Loucy (cell line): ENCODE results near the gene MYCN.

Source experiments
- H2AFZ ChIP-seq: fragments of 200-600 bp; sonication (generic); 2 replicates; pipeline ENCODE4 v1.6.0; 2016; ENCODE audit warnings: antibody characterized with exemption, mild to moderate bottlenecking, low read length, moderate library complexity
- H3F3A ChIP-seq: fragments of 200-600 bp; 2 replicates; pipeline ENCODE4 v1.6.0; 2016; ENCODE audit warnings: antibody characterized with exemption, low read depth, mild to moderate bottlenecking
- H3K27me3 ChIP-seq: fragments of 200-600 bp; sonication (generic); 2 replicates; pipeline ENCODE4 v1.6.1; 2014; ENCODE audit warnings: low read length, mild to moderate bottlenecking; ENCODE audit not compliant: insufficient read depth, poor library complexity, severe bottlenecking
- H3K36me3 ChIP-seq: fragments of 200-600 bp; sonication (generic); 2 replicates; pipeline ENCODE4 v1.6.1; 2016; ENCODE audit warnings: low read length; ENCODE audit not compliant: insufficient read depth
- H3K4me1 ChIP-seq: fragments of 200-600 bp; sonication (generic); 2 replicates; pipeline ENCODE4 v1.5.1; 2014; ENCODE audit warnings: low read length, mild to moderate bottlenecking; ENCODE audit not compliant: insufficient read depth, poor library complexity, severe bottlenecking
- H3K4me2 ChIP-seq: fragments of 200-600 bp; sonication (generic); 2 replicates; pipeline ENCODE4 v1.6.0; 2014; ENCODE audit warnings: antibody characterized with exemption, low read length, low read depth, mild to moderate bottlenecking; ENCODE audit not compliant: poor library complexity, severe bottlenecking
- H3K4me3 ChIP-seq: fragments of 200-600 bp; sonication (generic); 2 replicates; pipeline ENCODE4 v1.5.1; 2014; ENCODE audit warnings: low read length, mild to moderate bottlenecking, mixed read lengths; ENCODE audit not compliant: poor library complexity, severe bottlenecking
- H3K79me2 ChIP-seq: fragments of 200-600 bp; sonication (generic); 2 replicates; pipeline ENCODE4 v1.6.1; 2014; ENCODE audit warnings: low read length; ENCODE audit not compliant: insufficient read depth
- H3K9ac ChIP-seq: fragments of 200-600 bp; sonication (generic); 2 replicates; pipeline ENCODE4 v1.6.0; 2014; ENCODE audit warnings: mild to moderate bottlenecking, low read depth, low read length, moderate library complexity; ENCODE audit not compliant: poor library complexity, severe bottlenecking
- H3K9me2 ChIP-seq: fragments of 200-600 bp; sonication (generic); replicated peaks from 2 replicates; pipeline ENCODE4 v1.6.1; 2016; ENCODE audit warnings: low read depth, low read length, mixed read lengths
- H3K9me3 ChIP-seq: fragments of 200-600 bp; sonication (generic); 2 replicates; pipeline ENCODE4 v1.6.1; 2014; ENCODE audit warnings: mild to moderate bottlenecking, antibody characterized with exemption, low read length, low read depth; ENCODE audit not compliant: insufficient read depth
- H4K20me1 ChIP-seq: fragments of 200-600 bp; sonication (generic); 2 replicates; pipeline ENCODE4 v1.6.0; 2014; ENCODE audit warnings: antibody characterized with exemption, low read length, mild to moderate bottlenecking; ENCODE audit not compliant: insufficient read depth, poor library complexity, severe bottlenecking
- CTCF ChIP-seq: fragments of 200-600 bp; sonication (generic); conservative IDR thresholded peaks from 2 replicates; pipeline ENCODE4 v1.5.1; 2014; ENCODE audit warnings: mild to moderate bottlenecking, antibody characterized with exemption, low read length
- EZH2phosphoT487 ChIP-seq: fragments of 200-600 bp; IDR thresholded peaks from 2 replicates; pipeline ENCODE4 v1.6.1; 2018; ENCODE audit warnings: antibody characterized with exemption, mild to moderate bottlenecking, moderate library complexity, borderline replicate concordance

MYCN gene

GRCh38 chr2:15993666-15994065 is 53.3 kb downstream of the MYCN start:
- no peak for TF ChIP-seq EZH2phosphoT487
- no peak for TF ChIP-seq CTCF
- Histone ChIP-seq H3K9me3 (no peaks in the 10 kb centered on the region), H3K4me3 (no peak overlapping the region), H3K4me2 (no peak overlapping the region), H3K79me2 (no peaks in the 10 kb centered on the region), H3K27me3 (no peaks in the 10 kb centered on the region), H3K4me1 (no peaks in the 10 kb centered on the region), H3K9ac (no peak overlapping the region), H3K9me2 (no peaks in the 10 kb centered on the region), H3K36me3 (no peaks in the 10 kb centered on the region), H2AFZ (no peak overlapping the region), H3F3A (no peaks in the 10 kb centered on the region), H4K20me1 (no peaks in the 10 kb centered on the region)

GRCh38 chr2:15995603-15996002 is 55.3 kb downstream of the MYCN start:
- Histone ChIP-seq H3K36me3 (no peaks in the 10 kb centered on the region), H3K4me3 (no peak overlapping the region), H3K9me2 (no peaks in the 10 kb centered on the region), H3K4me1 (no peaks in the 10 kb centered on the region), H3K9me3 (no peaks in the 10 kb centered on the region), H4K20me1 (no peaks in the 10 kb centered on the region), H3K4me2 (no peak overlapping the region), H3F3A (no peaks in the 10 kb centered on the region), H3K9ac (no peak overlapping the region), H3K79me2 (no peaks in the 10 kb centered on the region), H3K27me3 (no peaks in the 10 kb centered on the region), H2AFZ (no peak overlapping the region)
- no peak for TF ChIP-seq CTCF
- no peak for TF ChIP-seq EZH2phosphoT487
